ENCODE measurements around the gene HDAC5. TPM values are rescaled to one million over a fixed set of nuclear protein-coding genes. Genes with fewer than 3 reads are reported as not detected.
"Not testable (repeated sequence)": the region's sequence is repeated elsewhere in the genome, so short reads cannot be mapped to it uniquely, and the experiment has no call there.

Gene HDAC5
- polyA plus RNA-seq, 1 donor, result 35.9 TPM

DNA sequence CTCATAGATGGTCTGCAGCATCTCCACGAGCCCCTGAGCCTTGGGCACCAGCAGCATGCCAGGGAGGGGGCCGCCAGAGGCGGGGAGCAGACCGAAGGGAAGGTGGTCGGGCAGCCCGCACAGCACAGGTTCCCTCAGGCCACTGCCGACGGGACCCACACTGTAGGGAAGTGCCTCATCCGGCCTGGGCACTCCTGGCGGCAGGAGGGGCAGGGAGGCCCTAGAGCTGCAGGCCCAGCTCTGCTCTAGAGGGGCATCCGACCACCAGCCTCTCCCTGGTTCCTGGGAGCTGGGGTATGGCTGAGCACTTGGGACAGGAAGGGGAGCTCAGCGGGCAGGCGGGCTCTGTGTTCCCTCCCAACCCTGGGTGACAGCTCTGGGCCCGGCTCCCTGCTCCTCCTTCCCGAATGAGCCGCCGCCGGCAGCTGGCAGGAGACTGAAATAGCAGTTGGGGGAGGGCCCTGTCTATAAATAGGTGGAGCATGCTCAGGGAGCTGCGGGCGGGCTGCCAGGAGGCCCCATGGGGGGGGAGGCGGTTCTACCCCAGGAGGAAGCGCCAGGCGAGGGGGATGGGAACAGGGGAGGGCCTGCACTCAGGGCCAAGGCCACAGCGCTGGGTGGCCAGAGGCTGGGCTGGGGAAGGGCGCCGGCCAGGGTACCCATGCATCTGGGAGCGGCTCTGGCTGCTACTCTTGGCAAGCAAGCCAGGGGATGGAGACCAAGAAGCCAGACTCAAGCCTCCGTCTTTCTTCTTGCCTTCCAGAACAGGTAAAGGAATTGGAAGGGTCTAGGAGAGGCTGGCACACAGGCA is 12.4 kb downstream of the HDAC5 start:
- Histone ChIP-seq H3K4me3 (ENCODE audit: low read length) (peak overlapping the region; percentile 23), H3K27ac (ENCODE audit: low read length) (peak overlapping the region; percentile 74), H3K4me1 (ENCODE audit: control insufficient read depth, insufficient read depth, low read length) (peaks cover 45% of the 10 kb centered on the region), H3K36me3 (ENCODE audit: control insufficient read depth, insufficient read depth, low read length) (peaks cover 30% of the 10 kb centered on the region), H3K9me3 (ENCODE audit: control insufficient read depth, low read depth, low read length) (no peaks in the 10 kb centered on the region), H3K27me3 (ENCODE audit: control insufficient read depth, insufficient read depth, low read length) (no peaks in the 10 kb centered on the region)
- no CpG with 5 or more reads among the region's 28 CpGs for WGBS (ENCODE audit: insufficient coverage, low lambda C conversion rate)
- peak; percentile 93 to 96 for DNase-seq

DNA sequence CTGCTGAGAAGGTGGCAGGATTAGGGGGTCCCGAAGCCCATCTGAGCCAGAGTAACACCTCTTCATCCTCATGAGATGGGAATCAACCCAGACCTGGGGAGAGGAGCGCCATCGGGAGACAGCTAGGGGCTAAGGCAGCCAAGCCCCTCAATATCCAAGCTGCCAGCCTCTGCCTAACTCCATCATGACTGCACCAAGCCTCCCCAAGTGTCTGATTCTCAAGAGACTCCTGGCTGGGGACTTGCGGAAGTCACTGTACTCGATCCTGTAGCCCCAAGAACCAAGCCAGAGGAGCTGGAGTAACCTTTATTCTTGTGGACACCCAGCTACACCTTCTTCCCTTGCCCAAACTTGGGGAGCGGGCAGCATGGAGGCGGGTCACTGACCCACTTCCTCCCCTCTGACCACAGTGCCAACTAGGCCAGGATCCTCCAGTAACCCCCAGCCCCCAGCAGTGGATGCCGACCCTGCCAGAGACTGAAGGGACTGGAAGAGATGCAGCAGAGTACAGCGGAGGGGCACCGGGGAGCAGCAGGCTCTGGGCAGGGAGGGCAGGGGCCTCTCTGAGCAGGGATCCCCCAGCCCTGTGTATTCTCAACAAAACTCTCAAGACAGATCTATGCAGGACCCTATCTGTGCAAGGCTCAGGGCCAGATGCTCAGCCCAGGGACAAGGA is 13.3 kb downstream of the HDAC5 start:
- WGBS (ENCODE audit: insufficient coverage, low lambda C conversion rate), result no CpG with 5 or more reads among the region's 10 CpGs
- H3K4me1 ChIP-seq (ENCODE audit: control insufficient read depth, insufficient read depth, low read length), result peaks cover 45% of the 10 kb centered on the region
- peak overlapping the region; percentile 66 for H3K27ac ChIP-seq (ENCODE audit: low read length)
- H3K4me3 ChIP-seq (ENCODE audit: low read length), result no peak overlapping the region
- no peaks in the 10 kb centered on the region for H3K9me3 ChIP-seq (ENCODE audit: control insufficient read depth, low read depth, low read length)
- no peak for DNase-seq
- H3K27me3 ChIP-seq (ENCODE audit: control insufficient read depth, insufficient read depth, low read length), result no peaks in the 10 kb centered on the region
- H3K36me3 ChIP-seq (ENCODE audit: control insufficient read depth, insufficient read depth, low read length), result peaks cover 30% of the 10 kb centered on the region

DNA sequence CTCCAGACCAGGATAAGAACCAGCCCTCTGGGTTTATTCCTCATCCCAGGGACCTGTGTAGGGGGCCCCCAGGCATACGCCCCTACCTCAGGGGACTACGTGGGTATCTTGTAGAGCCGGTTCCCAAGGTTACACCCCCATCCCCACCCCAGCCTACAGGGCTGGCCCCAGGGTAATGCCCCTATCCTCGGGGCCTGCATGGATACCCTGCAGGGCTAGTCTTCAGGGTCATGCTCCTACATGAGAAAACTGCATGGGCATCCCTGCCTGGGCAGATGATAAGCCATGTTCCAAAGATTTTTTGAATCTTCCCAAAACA is 14.2 kb downstream of the HDAC5 start:
- Histone ChIP-seq H3K27me3 (ENCODE audit: control insufficient read depth, insufficient read depth, low read length) (no peaks in the 10 kb centered on the region), H3K36me3 (ENCODE audit: control insufficient read depth, insufficient read depth, low read length) (peaks cover 31% of the 10 kb centered on the region), H3K4me3 (ENCODE audit: low read length) (no peak overlapping the region), H3K4me1 (ENCODE audit: control insufficient read depth, insufficient read depth, low read length) (peaks cover 45% of the 10 kb centered on the region), H3K27ac (ENCODE audit: low read length) (peak overlapping the region; percentile 62), H3K9me3 (ENCODE audit: control insufficient read depth, low read depth, low read length) (no peaks in the 10 kb centered on the region)
- no peak for DNase-seq
- no CpG with 5 or more reads among the region's 4 CpGs for WGBS (ENCODE audit: insufficient coverage, low lambda C conversion rate)

DNA sequence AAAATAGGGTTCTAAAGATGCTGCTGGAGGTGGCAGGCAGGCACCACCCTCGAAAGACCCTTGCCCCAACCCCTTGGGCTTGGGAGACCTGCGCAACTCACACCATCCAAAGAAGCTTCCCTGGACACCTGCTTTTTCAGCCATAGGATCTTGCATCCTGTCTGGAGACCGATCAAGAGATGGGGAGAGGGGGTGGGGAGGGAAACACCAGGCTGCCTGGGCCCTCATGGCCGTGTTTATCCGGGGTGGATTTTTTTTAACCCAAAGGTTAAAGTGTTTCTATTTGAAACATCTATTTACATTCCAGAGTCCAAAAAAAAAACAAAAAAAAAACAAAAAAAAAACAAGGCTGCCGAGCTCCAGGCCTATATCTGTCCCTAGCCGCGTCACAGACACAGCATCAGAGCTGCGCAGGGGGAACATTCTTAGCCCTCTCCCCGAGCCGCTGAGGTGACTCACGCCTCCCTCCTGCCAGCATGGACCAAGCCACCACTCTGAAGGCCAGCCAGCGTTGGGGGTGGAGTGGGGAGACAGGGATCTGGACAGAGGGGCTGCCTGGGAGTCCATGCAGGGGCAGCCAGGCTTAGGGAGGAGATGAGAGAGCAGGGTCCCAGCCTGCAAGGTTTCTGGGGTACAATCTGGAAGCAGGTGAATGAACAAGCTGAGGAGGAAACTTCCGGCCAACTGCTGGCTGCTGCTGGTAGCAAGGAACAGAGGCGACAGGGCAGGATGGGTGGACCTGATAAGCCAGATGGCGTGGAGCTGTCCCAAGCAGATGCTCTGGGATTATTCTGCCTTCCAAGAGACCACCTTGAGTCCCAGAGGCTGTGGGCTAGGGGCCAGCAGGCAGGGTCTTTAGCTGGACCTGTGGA is 14.8 kb downstream of the HDAC5 start:
- Histone ChIP-seq H3K9me3 (ENCODE audit: control insufficient read depth, low read depth, low read length) (no peaks in the 10 kb centered on the region), H3K27me3 (ENCODE audit: control insufficient read depth, insufficient read depth, low read length) (no peaks in the 10 kb centered on the region), H3K4me1 (ENCODE audit: control insufficient read depth, insufficient read depth, low read length) (peaks cover 45% of the 10 kb centered on the region), H3K36me3 (ENCODE audit: control insufficient read depth, insufficient read depth, low read length) (peaks cover 27% of the 10 kb centered on the region), H3K27ac (ENCODE audit: low read length) (peak overlapping the region; percentile 62), H3K4me3 (ENCODE audit: low read length) (no peak overlapping the region)
- WGBS (ENCODE audit: insufficient coverage, low lambda C conversion rate), result no CpG with 5 or more reads among the region's 16 CpGs
- peak; percentile 67 to 70 for DNase-seq

DNA sequence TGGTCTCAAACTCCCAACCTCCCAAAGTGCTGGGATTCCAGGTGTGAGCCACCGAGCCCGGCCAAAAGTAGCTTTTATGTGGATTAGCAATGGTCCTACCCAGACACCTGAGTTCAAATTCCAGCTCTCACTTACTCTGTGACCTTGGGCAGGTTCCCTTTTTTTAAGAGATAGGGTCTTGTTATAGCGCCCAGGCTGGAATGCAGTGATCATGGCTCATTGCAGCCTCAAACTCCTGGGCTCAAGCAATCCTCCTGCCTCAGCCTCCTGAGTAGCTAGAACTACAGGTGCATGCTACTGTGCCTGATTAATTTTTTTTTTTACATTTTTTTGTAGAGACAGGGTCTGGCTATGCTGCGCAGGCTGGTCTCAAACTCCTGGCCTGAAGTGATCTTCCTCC is 16.6 kb downstream of the HDAC5 start:
- Histone ChIP-seq H3K4me1 (ENCODE audit: control insufficient read depth, insufficient read depth, low read length) (peaks cover 37% of the 10 kb centered on the region), H3K4me3 (ENCODE audit: low read length) (no peak overlapping the region), H3K36me3 (ENCODE audit: control insufficient read depth, insufficient read depth, low read length) (peaks cover 21% of the 10 kb centered on the region), H3K9me3 (ENCODE audit: control insufficient read depth, low read depth, low read length) (no peaks in the 10 kb centered on the region), H3K27me3 (ENCODE audit: control insufficient read depth, insufficient read depth, low read length) (no peaks in the 10 kb centered on the region), H3K27ac (ENCODE audit: low read length) (no peak overlapping the region)
- no peak for DNase-seq
- WGBS (ENCODE audit: insufficient coverage, low lambda C conversion rate), result 100% methylated on average over 1 of the region's 4 CpGs

DNA sequence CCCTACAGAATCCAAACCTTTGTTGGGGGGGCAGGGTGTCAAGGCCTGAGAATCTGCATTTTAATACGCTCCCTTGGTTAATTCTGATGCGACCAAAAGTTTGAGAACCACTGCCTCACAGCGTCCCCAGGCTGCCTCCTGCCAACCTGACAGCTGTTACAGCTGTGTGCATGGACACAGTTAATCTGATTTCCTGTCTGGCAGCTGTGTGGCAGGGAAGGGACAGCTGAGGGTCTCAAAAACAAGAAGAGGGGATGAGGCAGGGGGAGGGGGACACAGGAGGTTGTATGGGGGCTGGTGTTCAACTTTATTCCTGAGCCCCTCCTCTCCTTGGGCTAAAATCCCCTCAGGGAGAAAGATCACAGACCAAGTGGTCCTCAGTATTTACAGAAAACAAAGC is 17.5 kb downstream of the HDAC5 start:
- H3K36me3 ChIP-seq (ENCODE audit: control insufficient read depth, insufficient read depth, low read length), result peaks cover 23% of the 10 kb centered on the region
- no CpG with 5 or more reads among the region's 3 CpGs for WGBS (ENCODE audit: insufficient coverage, low lambda C conversion rate)
- H3K27ac ChIP-seq (ENCODE audit: low read length), result no peak overlapping the region
- H3K9me3 ChIP-seq (ENCODE audit: control insufficient read depth, low read depth, low read length), result no peaks in the 10 kb centered on the region
- H3K27me3 ChIP-seq (ENCODE audit: control insufficient read depth, insufficient read depth, low read length), result no peaks in the 10 kb centered on the region
- DNase-seq, result no peak
- no peak overlapping the region for H3K4me3 ChIP-seq (ENCODE audit: low read length)
- H3K4me1 ChIP-seq (ENCODE audit: control insufficient read depth, insufficient read depth, low read length), result peaks cover 29% of the 10 kb centered on the region

DNA sequence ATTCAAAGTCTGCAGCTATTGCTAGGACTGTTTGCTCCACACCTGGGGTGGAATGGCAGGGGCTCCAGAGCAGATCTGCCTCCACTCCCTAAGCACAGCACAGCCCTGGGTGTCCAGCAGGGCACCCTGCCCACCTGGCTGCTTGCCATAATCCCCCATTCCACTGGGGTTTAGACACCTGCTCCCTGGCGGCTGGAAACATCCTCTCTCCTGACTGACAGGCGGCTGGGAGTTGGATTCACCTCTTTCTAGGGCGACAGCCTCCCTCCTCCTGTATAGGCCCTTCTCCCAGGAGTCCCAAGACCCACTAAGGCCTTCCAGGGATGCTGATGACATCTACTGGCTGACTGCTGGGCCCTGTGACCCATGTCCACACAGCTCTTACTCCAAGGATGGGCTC is 18.0 kb downstream of the HDAC5 start:
- Histone ChIP-seq H3K4me3 (ENCODE audit: low read length) (no peak overlapping the region), H3K27me3 (ENCODE audit: control insufficient read depth, insufficient read depth, low read length) (no peaks in the 10 kb centered on the region), H3K27ac (ENCODE audit: low read length) (no peak overlapping the region), H3K9me3 (ENCODE audit: control insufficient read depth, low read depth, low read length) (no peaks in the 10 kb centered on the region), H3K36me3 (ENCODE audit: control insufficient read depth, insufficient read depth, low read length) (peaks cover 23% of the 10 kb centered on the region), H3K4me1 (ENCODE audit: control insufficient read depth, insufficient read depth, low read length) (peaks cover 24% of the 10 kb centered on the region)
- DNase-seq, result no peak
- no CpG with 5 or more reads among the region's 3 CpGs for WGBS (ENCODE audit: insufficient coverage, low lambda C conversion rate)

DNA sequence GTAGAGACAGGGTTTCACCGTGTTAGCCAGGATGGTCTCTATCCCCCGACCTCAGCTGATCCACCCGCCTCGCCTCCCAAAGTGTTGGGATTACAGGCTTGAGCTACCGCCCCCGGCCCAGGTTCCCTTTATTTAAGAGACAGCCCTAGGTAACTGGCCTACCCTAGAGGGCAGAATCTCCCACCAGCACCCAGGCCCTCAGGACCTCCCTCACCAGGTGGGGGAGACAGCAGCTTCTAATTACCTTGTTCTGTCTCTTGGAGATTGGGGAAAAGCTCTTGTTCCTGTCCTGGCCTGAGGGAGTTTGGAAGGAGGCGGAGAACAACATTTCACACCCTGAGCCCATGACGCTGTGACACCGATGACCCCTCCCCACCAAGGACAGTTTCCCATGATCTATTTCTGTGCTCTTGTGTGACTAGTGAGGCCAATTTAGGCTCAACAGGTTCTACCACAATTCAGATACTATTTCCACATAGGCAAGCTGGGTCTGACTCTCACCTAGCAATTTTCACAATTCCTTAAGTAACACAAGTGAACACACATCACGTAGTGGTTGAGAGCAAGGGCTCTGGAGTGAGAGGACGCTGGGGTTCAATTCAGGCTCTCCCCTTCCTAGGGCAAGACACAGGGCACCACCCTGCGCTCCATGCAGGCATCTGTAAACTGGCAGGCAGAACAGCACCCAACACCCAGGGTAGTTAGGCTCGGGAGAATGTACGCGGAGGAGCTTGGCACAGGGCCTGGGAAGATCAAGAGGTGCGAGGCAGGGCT is 20.4 kb downstream of the HDAC5 start:
- no peak for DNase-seq
- Histone ChIP-seq H3K27ac (ENCODE audit: low read length) (no peak overlapping the region), H3K27me3 (ENCODE audit: control insufficient read depth, insufficient read depth, low read length) (no peaks in the 10 kb centered on the region), H3K4me3 (ENCODE audit: low read length) (no peak overlapping the region), H3K9me3 (ENCODE audit: control insufficient read depth, low read depth, low read length) (no peaks in the 10 kb centered on the region), H3K4me1 (ENCODE audit: control insufficient read depth, insufficient read depth, low read length) (peaks cover under 1% of the 10 kb centered on the region), H3K36me3 (ENCODE audit: control insufficient read depth, insufficient read depth, low read length) (peaks cover 19% of the 10 kb centered on the region)
- 100% methylated on average over 1 of the region's 16 CpGs for WGBS (ENCODE audit: insufficient coverage, low lambda C conversion rate)

DNA sequence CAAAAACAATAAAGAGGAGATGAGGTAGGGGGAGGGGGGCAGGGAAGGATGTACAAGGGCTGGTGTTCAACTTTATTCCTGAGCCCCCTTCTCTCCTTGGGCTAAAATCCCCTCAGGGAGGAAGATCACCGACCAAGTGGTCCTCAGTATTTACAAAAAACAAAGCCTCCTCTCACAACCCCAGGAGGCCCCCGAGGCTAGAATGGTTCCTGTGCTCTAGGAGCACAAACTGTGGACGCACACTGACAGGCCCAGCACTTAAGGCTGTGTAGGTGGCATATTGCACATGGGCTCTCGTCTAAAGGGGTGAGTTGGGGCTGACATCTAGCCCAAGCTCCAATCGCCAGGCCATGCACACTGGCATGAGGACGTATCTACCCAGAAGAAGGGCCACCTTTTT is 21.6 kb downstream of the HDAC5 start:
- DNase-seq; H3K27ac ChIP-seq (ENCODE audit: low read length); H3K27me3 ChIP-seq (ENCODE audit: control insufficient read depth, insufficient read depth, low read length); H3K9me3 ChIP-seq (ENCODE audit: control insufficient read depth, low read depth, low read length); H3K4me3 ChIP-seq (ENCODE audit: low read length): not testable (repeated sequence)
- peaks cover 25% of the 10 kb centered on the region for H3K36me3 ChIP-seq (ENCODE audit: control insufficient read depth, insufficient read depth, low read length)
- peaks cover 12% of the 10 kb centered on the region for H3K4me1 ChIP-seq (ENCODE audit: control insufficient read depth, insufficient read depth, low read length)
- no CpG with 5 or more reads among the region's 6 CpGs for WGBS (ENCODE audit: insufficient coverage, low lambda C conversion rate)
